Activated CD8-positive, alpha-beta memory T cell treated with anti-CD3 and anti-CD28 coated beads, Interleukin-2, amount 10 ng/mL, durations not matched to agents 7 days and 5 days (primary cell): Measurements from ENCODE around the gene HCN1. TPM values are rescaled to one million over a fixed set of nuclear protein-coding genes. Genes with fewer than 3 reads are reported as not detected.
"Not testable (repeated sequence)": the region's sequence is repeated elsewhere in the genome, so short reads cannot be mapped to it uniquely, and the experiment has no call there.

Experiments
- ATAC-seq: fragments of 150-1000 bp; cut with Tn5 transposase; one replicate; pipeline ENCODE4 v1.10.0; 2021; ENCODE audit warnings: moderate library complexity
- CTCF ChIA-PET: fragments of 350-600 bp; sonication (Branson Sonifier 250); formaldehyde crosslinking; loops from one replicate; lab custom pipeline; 2021; ENCODE audit warnings: antibody characterized with exemption; lab: Charles Lee
- DNase-seq: peaks from one replicate; pipeline ENCODE4 v3.0.0-alpha.2; 2020
- H3K27ac Mint-ChIP-seq: one replicate; pipeline ENCODE4 v1.8.0; 2021; ENCODE audit warnings: mild to moderate bottlenecking, mixed read lengths
- H3K27me3 Mint-ChIP-seq: one replicate; pipeline ENCODE4 v1.8.0; 2021; ENCODE audit warnings: mixed read lengths
- H3K36me3 Mint-ChIP-seq: one replicate; pipeline ENCODE4 v1.8.0; 2021; ENCODE audit warnings: mild to moderate bottlenecking, mixed read lengths
- H3K4me1 Mint-ChIP-seq: one replicate; pipeline ENCODE4 v1.8.0; 2021; ENCODE audit warnings: mixed read lengths
- H3K4me3 Mint-ChIP-seq: one replicate; pipeline ENCODE4 v1.8.0; 2021; ENCODE audit warnings: mild to moderate bottlenecking, moderate library complexity, mixed read lengths
- H3K9me3 Mint-ChIP-seq: one replicate; pipeline ENCODE4 v1.8.0; 2022; ENCODE audit warnings: low read depth, mixed read lengths
- total RNA-seq, 2 experiments: library from RNA; stranded (reverse); gene quantifications; one replicate each; pipeline ENCODE4 v1.2.3, GENCODE V29; 2021

HCN1 gene
- total RNA-seq, 2 experiments from 2014 or later = not detected

DNA sequence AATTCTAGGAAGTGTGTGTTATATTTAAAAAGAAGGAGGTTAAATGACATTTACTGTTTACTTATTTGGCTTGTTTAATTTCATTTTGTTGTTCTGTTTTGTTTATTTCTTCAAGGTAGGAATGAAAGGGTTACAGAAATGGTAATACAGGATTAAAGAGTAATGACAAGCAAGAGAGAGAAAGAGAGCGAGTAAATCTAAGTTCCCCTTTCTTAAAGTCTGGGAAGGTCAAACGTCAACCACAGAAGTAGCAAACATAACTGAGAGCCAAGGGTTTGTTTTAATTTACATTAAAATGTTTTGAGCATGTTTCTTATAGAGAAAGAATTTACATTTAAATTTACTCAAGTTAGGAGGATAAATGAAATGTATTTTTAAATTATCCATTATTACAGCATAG, 18.7 kb downstream of the HCN1 start:
- no peaks in the 10 kb centered on the region for H3K4me1 Mint-ChIP-seq
- H3K27ac Mint-ChIP-seq = no peak overlapping the region
- DNase-seq (no peak), ATAC-seq (no peak)
- H3K9me3 Mint-ChIP-seq = peaks cover 2% of the 10 kb centered on the region
- no peaks in the 10 kb centered on the region for H3K36me3 Mint-ChIP-seq
- H3K4me3 Mint-ChIP-seq = no peak overlapping the region
- no peaks in the 10 kb centered on the region for H3K27me3 Mint-ChIP-seq
- CTCF ChIA-PET = no interaction called here

DNA sequence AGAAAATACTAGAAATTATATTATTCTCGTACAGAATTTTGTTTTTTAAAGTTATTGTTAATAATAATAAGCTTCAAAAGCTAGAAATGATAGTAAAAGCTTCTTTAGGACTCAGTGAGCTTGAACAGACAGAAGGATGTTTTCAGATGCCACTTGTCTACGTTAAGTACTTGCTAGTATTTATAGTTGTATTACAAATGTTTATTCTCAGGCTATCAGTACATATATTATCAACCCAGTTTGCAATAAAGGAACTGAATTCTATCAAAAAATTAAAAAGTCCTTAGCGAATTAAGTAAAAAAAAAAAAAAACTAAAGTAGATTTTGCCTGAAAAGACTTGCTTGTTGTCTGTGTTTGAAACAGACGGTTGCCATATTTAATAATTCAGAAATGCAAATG, 23.9 kb downstream of the HCN1 start:
- H3K27me3 Mint-ChIP-seq = no peaks in the 10 kb centered on the region
- H3K9me3 Mint-ChIP-seq = peaks cover 5% of the 10 kb centered on the region
- no peak for ATAC-seq
- no peaks in the 10 kb centered on the region for H3K4me1 Mint-ChIP-seq
- no peak for DNase-seq
- CTCF ChIA-PET = no interaction called here
- no peaks in the 10 kb centered on the region for H3K36me3 Mint-ChIP-seq
- H3K4me3 Mint-ChIP-seq = no peak overlapping the region
- H3K27ac Mint-ChIP-seq = no peak overlapping the region

DNA sequence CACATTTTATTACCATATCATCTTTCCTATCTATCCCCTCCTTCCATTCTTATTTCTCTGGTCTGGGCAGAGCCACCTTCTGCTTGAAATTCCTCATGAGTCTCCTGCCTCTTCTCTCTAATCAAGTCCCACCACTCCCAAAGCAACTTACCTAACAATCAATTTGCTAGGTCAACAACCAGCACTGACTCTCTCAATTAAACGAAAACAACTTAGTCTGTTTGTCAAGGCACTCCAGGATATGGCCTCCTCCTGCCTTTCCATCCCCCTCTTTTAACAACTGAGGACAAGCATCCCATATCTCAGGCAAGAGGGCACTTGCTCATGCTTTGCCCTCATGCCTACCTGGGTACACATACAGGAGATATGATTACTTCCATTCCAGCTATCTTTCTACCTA, 47.4 kb downstream of the HCN1 start:
- H3K4me1 Mint-ChIP-seq = no peaks in the 10 kb centered on the region
- no peak overlapping the region for H3K4me3 Mint-ChIP-seq
- H3K9me3 Mint-ChIP-seq = peaks cover 11% of the 10 kb centered on the region
- no peaks in the 10 kb centered on the region for H3K36me3 Mint-ChIP-seq
- CTCF ChIA-PET = no interaction called here
- DNase-seq (no peak), ATAC-seq (no peak)
- no peaks in the 10 kb centered on the region for H3K27me3 Mint-ChIP-seq
- no peak overlapping the region for H3K27ac Mint-ChIP-seq

DNA sequence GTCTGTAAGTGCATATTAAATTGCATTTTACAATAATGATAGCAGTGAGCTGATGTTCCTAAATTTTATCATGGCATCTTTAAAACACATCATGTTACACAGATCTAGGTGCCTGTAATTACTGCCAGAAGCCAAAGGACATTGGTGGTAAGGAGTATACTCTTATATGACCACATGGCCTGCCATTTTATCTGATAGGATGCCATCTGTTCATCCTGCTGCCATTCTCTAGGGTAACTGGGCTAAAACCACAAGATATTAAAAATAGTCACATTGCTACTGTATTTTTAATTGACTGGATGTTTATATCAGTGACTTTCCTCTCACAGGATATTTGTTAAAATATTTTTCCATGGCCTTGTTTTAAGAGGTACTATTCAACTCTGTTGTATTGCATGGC, 53.1 kb downstream of the HCN1 start:
- Mint-ChIP-seq H3K4me3 (no peak overlapping the region), H3K36me3 (no peaks in the 10 kb centered on the region), H3K4me1 (no peaks in the 10 kb centered on the region), H3K9me3 (peaks cover 13% of the 10 kb centered on the region), H3K27ac (no peak overlapping the region), H3K27me3 (no peaks in the 10 kb centered on the region)
- ATAC-seq (no peak), DNase-seq (no peak)
- CTCF ChIA-PET = no interaction called here

DNA sequence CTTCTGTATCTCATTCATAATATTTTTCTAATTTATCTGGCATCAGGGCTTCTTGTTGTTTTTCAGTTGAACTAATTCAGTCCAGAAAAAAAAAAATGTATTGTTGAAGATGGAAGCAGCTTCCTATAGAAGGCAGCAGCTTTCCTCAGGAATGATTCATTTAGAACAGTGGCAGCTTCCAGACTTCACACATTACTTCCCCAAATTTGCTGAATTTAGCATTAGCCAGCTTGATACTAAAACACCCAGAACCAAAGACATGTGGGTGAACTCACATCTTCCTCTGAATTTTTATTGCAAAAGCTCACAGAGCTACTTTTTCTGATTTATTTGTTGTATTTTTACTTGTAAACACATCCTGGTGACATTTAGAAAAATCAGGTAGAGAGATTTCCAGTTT, 53.8 kb downstream of the HCN1 start:
- Mint-ChIP-seq H3K27ac (no peak overlapping the region), H3K27me3 (no peaks in the 10 kb centered on the region), H3K9me3 (peaks cover 10% of the 10 kb centered on the region), H3K4me1 (no peaks in the 10 kb centered on the region), H3K36me3 (no peaks in the 10 kb centered on the region), H3K4me3 (no peak overlapping the region)
- DNase-seq (no peak), ATAC-seq (no peak)
- CTCF ChIA-PET = no interaction called here

DNA sequence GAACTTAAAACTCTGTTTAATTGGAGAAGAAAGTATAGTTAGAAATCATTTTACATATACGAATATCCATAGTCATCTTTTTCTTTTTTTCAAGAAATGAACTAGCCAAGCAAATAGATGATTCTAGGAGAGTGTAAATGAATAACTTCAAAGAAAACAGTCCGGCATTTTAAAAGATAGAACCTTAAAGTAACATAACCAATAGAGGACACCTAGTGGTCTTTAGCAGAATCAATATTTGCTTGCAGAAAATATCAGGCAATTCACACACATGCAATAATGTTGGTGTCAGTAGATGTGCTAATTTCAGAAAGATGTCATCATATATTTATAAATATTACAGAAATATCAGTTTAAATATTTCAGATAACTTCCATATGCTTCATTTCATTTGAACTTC, 57.1 kb downstream of the HCN1 start:
- ATAC-seq (no peak), DNase-seq (no peak)
- Mint-ChIP-seq H3K9me3 (peaks cover 10% of the 10 kb centered on the region), H3K27ac (no peak overlapping the region), H3K4me1 (no peaks in the 10 kb centered on the region), H3K27me3 (no peaks in the 10 kb centered on the region), H3K36me3 (no peaks in the 10 kb centered on the region), H3K4me3 (no peak overlapping the region)
- CTCF ChIA-PET = no interaction called here

DNA sequence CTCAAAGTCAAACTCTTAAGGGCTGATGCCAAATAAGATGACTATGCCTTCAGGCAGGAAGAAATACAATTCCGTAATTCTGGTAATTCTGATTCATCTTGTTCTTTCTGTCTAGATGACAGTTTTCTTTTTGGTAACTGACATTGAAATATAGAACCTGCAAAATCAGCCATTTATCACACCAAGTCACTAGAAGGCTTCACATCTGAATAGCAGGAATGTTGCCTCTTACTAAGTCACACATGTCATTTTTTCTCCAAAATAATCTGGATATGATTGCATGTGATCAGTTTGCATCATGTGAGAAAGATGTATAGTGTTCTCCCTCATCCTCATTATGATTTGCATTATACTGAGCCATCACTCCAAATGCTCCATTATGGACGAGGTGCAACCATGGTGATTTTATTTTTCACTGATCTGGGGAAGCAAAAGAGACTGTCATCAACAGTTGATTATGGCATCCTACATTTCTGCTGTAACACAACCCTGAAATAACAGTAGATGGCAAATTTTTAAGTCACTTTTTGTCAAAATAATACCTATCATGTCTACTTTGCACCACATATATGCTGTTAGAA, 69.0 kb downstream of the HCN1 start:
- DNase-seq (no peak), ATAC-seq (no peak)
- no peaks in the 10 kb centered on the region for H3K36me3 Mint-ChIP-seq
- CTCF ChIA-PET = no interaction called here
- no peak overlapping the region for H3K27ac Mint-ChIP-seq
- H3K4me1 Mint-ChIP-seq = no peaks in the 10 kb centered on the region
- no peak overlapping the region for H3K4me3 Mint-ChIP-seq
- H3K9me3 Mint-ChIP-seq = peaks cover 10% of the 10 kb centered on the region
- no peaks in the 10 kb centered on the region for H3K27me3 Mint-ChIP-seq

DNA sequence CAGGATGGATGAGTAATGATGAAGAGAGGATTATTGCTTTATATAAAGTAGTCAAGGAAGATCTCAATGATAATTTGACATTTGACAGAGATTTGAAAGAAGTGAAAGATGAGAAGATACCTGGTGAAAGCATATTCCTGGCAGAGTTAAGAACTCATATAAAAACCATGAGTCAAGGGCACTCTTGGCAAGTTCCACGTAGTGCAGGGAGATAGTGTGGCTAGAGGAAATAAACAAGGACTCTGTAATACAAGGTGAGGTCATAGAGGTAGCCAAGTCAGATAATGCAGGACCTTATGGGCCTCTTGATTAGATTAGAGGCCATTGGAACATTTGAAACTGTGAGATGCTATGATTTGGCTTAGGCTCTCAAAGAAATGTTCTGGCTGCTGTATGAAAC, 72.3 kb downstream of the HCN1 start:
- Mint-ChIP-seq H3K4me1 (no peaks in the 10 kb centered on the region), H3K27ac (no peak overlapping the region), H3K36me3 (no peaks in the 10 kb centered on the region), H3K27me3 (no peaks in the 10 kb centered on the region), H3K9me3 (peaks cover 10% of the 10 kb centered on the region), H3K4me3 (no peak overlapping the region)
- no peak for DNase-seq
- ATAC-seq = no peak
- CTCF ChIA-PET = no interaction called here

DNA sequence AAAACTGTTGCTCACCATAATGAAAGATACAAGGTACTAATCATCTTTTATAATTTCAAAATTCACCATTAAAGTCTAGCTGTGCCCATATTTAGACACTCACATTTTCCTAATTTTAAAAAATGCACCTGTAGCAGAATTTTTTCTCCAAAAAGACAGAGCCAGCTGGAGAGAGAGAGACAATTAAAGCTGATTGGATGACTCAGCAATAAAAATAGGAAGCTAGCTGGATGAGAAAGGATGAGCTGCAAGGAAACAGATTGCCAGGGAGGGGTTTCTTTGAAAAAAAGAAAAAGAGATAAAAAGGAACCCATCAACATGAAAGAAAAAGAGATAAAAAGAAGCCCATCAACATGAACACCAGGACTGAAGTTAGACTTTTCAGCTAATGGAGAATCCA, 73.8 kb downstream of the HCN1 start:
- Mint-ChIP-seq H3K4me1 (no peaks in the 10 kb centered on the region), H3K9me3 (peaks cover 17% of the 10 kb centered on the region), H3K36me3 (no peaks in the 10 kb centered on the region), H3K27me3 (no peaks in the 10 kb centered on the region), H3K27ac (no peak overlapping the region), H3K4me3 (no peak overlapping the region)
- CTCF ChIA-PET = no interaction called here
- DNase-seq (no peak), ATAC-seq (no peak)

DNA sequence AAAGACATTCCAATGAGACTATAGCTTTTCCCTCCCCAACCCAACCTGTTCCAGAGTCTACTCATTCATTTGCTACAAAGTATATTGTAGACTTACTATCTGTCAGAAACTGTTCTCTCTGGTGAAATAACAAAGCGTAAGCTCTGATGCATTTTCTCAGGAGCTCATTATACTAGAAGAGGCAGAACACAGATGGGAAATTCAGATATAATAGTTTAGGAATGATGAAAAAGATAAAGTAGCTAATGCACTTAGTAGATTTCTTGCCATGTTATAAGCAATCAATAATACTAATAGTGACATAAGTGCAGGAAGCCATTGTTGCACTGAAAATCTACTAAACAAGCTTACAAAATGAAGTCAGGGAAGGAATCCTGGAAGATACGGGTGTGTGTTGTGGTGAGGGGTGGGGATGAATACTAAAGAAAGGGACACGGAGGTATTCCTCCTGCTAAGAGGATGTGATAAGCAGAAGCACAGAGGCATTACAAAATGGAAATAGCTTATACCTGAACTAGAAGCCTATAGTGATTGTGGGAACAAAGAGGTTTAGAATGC, 78.2 kb downstream of the HCN1 start:
- Mint-ChIP-seq H3K4me1 (no peaks in the 10 kb centered on the region), H3K36me3 (no peaks in the 10 kb centered on the region), H3K27me3 (no peaks in the 10 kb centered on the region), H3K9me3 (peaks cover 11% of the 10 kb centered on the region), H3K4me3 (no peak overlapping the region), H3K27ac (no peak overlapping the region)
- CTCF ChIA-PET = no interaction called here
- DNase-seq = no peak
- no peak for ATAC-seq

DNA sequence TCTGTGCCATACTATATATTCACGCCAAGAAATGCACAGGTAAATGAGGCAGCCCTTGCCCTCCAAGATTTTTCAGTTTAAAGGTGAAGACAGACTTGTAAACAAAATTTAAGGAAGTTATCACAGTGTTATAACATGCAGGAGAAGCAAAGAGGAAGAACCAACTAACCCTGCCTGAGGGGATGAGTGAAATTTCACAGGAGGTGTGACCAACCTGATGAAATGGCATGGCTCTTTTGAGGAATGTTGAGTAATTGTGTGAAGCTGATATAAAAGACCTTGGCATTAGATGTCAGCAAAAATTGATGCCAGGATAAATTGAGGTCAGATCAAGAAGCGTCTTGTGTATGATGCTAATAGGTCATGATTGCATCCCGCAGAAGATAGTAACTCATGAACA, 86.5 kb downstream of the HCN1 start:
- ATAC-seq (no peak), DNase-seq (no peak)
- Mint-ChIP-seq H3K27ac (no peak overlapping the region), H3K4me3 (no peak overlapping the region), H3K4me1 (no peaks in the 10 kb centered on the region), H3K36me3 (no peaks in the 10 kb centered on the region), H3K9me3 (peaks cover 5% of the 10 kb centered on the region), H3K27me3 (no peaks in the 10 kb centered on the region)
- CTCF ChIA-PET = no interaction called here

DNA sequence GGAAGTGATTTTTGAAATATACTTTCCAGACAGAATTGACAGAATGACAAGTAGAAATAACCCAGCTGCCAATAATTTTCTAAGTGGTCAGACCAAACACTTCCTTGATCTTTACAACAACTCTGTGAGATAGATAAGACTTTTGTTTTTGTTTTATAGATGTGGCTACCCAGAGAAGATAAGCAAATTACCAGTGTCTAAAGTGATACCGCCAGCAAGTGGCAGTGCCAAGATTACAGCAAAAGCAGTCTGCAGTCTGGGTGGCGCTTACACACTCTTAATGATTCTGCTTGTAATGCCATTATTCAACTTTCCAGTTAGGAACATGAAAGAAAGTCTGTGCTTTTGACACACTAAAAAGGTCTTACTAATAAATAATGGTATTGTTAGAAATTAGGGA, 92.1 kb downstream of the HCN1 start:
- no peak overlapping the region for H3K27ac Mint-ChIP-seq
- no peaks in the 10 kb centered on the region for H3K36me3 Mint-ChIP-seq

DNA sequence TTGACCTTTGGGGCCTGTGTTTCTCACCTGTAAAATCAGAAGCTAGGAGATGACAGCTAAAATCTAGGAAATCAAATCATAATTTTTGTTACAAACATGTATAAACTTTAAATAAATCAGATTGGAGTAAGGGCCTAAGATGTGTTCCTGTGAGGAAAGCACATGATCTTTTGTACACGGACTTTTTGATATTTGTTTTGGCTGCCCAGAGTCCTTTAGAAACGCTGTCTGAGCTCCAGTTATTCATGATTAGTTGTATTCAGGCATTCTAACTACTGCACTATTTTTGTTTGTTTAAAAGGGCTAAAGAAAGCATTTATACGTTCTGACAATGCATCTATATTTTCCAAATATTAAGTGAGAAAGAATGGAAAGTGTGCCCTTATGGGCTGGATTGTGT, 94.8 kb downstream of the HCN1 start:
- Mint-ChIP-seq H3K27ac (no peak overlapping the region), H3K36me3 (no peaks in the 10 kb centered on the region), H3K4me3 (no peak overlapping the region), H3K27me3 (no peaks in the 10 kb centered on the region), H3K9me3 (peaks cover 10% of the 10 kb centered on the region), H3K4me1 (no peaks in the 10 kb centered on the region)
- DNase-seq = no peak
- ATAC-seq = no peak
- CTCF ChIA-PET = no interaction called here

More for the DNA sequence above, 92.1 kb downstream of the HCN1 start:
- no peaks in the 10 kb centered on the region for H3K27me3 Mint-ChIP-seq
- H3K4me3 Mint-ChIP-seq = no peak overlapping the region
- no peak for ATAC-seq
- CTCF ChIA-PET = no interaction called here
- no peak for DNase-seq
- peaks cover 13% of the 10 kb centered on the region for H3K9me3 Mint-ChIP-seq
- no peaks in the 10 kb centered on the region for H3K4me1 Mint-ChIP-seq

DNA sequence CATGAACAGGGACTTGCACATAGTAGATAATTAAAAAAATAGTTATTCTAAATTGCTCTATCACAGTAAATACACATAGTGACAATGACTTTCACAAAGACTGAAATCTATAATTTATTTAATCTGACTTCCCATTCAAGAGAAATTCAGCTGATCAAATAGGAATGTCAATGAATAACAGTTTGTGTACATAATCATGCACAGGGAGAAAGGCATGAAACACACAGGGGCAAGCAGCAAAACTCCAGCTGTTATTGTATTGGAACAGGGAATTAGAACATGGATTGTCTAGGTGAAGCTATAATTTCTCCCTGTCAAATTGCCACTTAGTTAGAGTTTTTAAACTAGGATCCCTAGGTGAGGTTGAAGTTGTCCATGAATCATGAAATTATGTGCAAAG, 99.9 kb downstream of the HCN1 start:
- Mint-ChIP-seq H3K4me1 (no peaks in the 10 kb centered on the region), H3K9me3 (peaks cover 14% of the 10 kb centered on the region), H3K36me3 (no peaks in the 10 kb centered on the region), H3K4me3 (no peak overlapping the region), H3K27ac (no peak overlapping the region), H3K27me3 (no peaks in the 10 kb centered on the region)
- no peak for ATAC-seq
- no peak for DNase-seq
- CTCF ChIA-PET = no interaction called here

DNA sequence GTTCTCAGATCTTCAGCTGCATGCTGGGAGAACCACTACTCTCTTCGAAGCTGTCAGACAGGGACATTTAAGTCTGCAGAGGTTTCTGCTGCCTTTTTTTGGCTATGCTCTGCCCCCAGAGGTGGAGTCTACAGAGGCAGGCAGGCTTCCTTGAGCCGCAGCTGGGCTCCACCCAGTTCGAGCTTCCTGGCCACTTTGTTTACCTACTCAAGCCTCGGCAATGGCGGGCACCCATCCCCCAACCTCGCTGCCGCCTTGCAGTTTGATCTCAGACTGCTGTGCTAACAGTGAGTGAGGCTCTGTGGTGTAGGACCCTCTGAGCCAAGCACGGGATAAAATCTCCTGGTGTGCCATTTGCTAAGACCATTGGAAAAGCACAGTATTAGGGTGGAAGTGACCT, 110.2 kb downstream of the HCN1 start:
- H3K27ac Mint-ChIP-seq, DNase-seq, CTCF ChIA-PET, ATAC-seq, H3K4me3 Mint-ChIP-seq, H3K9me3 Mint-ChIP-seq, H3K27me3 Mint-ChIP-seq, H3K36me3 Mint-ChIP-seq, H3K4me1 Mint-ChIP-seq: not testable (repeated sequence)
